ENCODE results near the gene PIRT.

The PIRT gene

GRCh38 chr17:10815319-10815718 lies 22.6 kb downstream of the PIRT start:
- DNase-seq: no peak

DNA sequence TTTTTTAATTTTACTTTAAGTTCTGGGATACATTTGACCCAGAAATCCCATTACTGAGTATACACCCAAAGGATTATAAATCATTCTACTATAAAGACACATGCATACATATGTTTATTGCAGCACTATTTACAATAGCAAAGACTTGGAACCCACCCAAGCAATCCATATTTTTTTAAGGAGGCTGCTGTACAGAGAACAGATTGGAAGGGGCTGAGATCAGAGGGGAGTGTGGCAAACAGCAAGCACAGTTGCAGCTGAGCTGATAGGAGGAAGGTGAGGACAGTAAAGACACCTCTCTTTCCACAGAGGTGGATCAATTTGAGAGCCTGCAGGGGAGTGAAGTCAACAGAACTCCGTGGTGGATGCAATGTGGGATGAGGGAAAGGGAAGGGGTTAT lies 23.8 kb downstream of the PIRT start:
- no peak for DNase-seq

- no peak for DNase-seq
Measured at GRCh38 chr17:10812674-10813073, 25.2 kb downstream of the PIRT start.

DNA sequence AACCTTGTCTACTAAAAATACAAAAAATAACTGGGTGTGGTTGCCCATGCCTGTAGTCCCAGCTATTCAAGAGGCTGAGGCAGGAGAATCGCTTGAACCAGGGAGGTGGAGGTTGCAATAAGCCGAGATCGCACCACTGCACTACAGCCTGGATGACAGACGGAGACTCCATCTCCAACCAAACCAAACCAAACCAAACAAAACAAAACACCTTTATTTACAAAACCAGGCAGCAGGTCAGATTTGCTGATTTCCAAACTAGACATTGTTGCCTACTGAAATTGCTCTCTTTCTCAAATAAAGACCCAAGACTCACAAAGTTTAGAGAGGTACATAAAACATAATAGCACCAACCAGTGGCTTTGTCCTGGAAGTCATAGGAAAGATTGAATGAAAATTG lies 28.3 kb downstream of the PIRT start:
- no peak for DNase-seq

DNA sequence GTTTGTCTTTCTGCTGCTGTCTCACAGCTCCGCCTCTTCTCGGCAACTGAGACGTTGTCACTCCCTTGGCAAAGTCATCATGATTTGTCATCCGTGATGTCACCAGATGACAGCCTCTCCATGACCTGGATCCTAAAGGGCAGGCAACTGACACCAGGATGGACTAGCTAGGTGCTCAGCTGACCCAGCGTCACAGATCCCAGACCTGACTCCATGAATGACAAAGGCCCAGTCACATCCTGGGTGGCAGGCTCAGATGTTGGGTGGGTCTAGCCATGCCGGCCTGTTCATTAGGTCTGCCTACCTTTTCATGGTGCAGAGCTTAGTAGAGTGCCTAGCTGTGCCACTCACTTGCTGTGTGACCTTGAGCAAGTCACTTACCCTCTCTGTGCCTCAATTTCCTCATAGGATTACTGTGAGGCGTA lies 30.2 kb downstream of the PIRT start:
- DNase-seq: no peak

- DNase-seq: no peak
Measured at GRCh38 chr17:10806545-10807262, 31.2 kb downstream of the PIRT start.

- DNase-seq: no peak
Measured at GRCh38 chr17:10805911-10806310, 32.0 kb downstream of the PIRT start.

GRCh38 chr17:10804546-10804945 lies 33.3 kb downstream of the PIRT start:
- no peak for DNase-seq

DNA sequence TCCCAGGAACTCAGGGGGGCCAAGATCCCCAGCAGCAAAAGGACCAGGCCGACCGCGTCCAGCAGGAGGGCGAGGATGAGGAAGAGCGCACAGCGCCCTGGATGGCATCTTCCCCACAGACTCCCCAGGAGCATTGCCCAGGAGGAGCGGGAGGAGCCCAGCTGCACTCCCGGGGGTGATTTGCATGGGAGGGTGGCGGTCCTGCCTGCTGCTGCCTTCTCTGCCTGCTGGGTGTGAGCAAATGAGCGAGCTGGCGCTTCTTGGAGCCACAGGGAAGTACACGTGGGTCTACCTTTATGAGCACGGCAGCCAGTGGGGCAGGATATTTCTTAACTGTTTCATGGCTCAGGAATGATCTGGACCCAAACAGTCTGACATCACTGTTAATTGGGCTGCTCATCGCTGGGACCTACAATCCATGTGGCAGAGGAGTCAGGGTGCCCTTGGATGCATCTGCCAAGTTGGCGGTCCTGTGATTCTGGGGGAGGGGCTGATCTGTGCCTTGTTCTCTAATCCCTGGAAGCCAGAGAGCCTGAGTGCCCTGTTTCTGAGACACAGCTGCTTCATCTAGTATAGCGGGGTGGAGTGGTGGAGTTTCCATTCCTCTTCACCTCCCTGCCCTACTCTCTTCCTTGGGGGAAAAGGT lies 33.9 kb downstream of the PIRT start, which contains the start of gene TMEM238L:
TMEM238L (minus strand) TSS at position 270 of the 646 bp plus-strand sequence; CDS start at position 134, 136 bp downstream.
- DNase-seq: no peak

DNA sequence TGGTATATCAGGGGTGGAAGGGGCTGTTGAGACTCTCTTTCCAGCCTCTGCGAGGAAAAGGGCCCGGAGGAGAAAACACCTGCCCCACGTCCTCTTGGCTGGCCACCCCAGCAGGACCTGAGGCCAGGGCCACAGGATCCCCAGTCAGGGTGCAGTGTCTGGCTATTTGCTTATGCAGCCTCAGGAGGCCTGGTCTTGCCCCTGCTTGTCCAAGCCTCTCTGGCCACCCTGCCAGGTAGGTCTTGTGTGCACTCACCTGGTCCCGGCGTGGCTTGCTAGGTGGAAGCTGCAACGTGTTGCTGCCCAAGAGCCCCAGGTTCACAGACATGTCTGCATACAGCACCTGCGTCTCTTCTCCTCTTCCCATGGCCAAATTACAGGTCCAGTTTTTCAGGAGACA lies 34.5 kb downstream of the PIRT start:
- DNase-seq: no peak

DNA sequence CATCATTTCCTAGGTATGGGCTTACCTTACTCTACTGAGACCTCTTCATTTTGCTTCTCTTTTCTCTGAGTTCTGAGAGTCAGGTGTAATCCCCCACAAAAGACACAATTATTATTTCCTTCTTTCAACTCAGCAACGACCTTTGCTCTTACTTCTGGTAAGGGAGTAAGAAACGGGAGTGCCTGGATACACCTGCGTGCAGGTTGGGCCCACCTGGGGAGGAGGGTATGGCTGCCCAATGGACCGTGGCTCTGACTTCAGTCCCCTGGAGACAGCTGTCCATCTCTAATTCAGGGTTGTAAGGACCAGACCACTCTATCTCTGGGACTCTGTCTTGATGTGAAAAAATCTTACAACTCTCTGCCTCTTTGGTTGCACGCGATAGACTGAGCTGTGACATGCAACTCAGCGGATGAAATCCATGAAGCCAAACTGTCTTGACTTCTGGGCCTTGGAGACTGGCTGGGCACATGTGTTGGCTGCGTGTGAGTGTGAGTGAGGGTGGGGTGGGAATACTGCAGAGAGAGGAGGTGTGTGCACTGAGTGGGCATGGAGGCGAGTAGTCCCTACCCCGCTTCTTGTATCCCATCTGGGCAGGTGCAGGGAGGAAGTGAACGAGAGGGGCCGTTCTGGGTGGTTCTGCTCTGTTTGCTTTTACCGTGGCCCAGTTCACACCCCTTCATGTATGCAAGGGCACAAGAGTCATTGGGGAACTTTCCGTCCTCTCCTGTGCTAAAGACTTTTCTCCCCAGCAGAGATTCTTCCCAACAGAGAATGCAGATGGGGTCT lies 35.2 kb downstream of the PIRT start:
- no peak for DNase-seq

- no peak for DNase-seq
Measured at GRCh38 chr17:10799407-10799806, 38.5 kb downstream of the PIRT start.

- DNase-seq: no peak
Measured at GRCh38 chr17:10798910-10799309, 39.0 kb downstream of the PIRT start.

DNA sequence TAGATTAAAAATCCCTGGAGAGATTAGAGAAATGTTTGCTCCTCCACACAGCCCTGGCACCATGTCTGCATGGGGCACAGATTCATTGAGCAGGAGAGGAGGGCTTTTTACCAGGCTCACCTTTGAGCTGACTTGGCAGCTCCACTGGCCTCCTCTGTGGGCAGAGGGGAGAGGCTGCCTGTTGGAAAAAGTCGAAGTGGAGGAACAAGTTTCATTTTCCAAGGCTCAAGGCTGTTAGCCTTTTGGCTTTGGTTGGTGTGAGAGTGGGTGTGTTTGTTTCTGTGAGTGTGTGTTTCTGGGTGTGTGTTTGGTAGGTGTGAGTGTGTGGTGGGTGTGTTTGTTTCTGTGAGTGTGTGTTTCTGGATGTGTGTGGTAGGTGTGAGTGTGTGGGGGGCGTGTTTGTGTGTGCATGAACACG lies 39.5 kb downstream of the PIRT start:
- no peak for DNase-seq

GRCh38 chr17:10797476-10798328 lies 40.2 kb downstream of the PIRT start:
- no peak for DNase-seq

- DNase-seq: no peak
Measured at GRCh38 chr17:10793816-10794215, 44.1 kb downstream of the PIRT start.

GRCh38 chr17:10793256-10793655 lies 44.6 kb downstream of the PIRT start:
- no peak for DNase-seq

GRCh38 chr17:10792151-10792550 lies 45.7 kb downstream of the PIRT start:
- DNase-seq: no peak

- no peak for DNase-seq
Measured at GRCh38 chr17:10790491-10791401, 47.1 kb downstream of the PIRT start.

DNA sequence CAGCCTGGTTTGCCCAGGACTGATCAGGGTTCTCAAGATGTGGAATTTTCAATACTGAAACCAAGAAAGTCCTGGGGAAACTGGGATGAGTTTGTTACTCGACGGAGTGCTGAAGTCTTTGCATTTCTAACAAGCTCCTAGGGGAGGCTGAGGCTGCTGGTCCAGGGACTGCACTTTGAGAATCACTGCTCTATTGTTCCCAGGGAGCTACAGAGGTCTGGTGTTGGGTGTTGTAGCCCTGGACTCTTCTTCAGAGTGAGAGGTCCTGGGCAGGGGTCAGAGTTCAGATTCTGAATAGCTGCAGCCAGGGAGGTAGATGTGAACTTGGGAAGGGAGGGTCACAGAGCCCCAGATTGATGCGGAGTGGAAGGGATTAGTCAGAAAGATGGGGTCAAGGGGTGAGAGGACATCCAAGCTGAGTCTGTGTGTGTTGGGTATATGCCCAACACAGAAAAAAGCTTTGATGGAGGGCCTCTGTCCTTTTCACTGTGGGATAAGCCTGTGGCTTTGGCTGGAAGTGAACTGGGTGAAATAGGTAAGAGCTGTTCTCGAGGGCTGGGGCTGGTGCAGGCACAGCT lies 48.1 kb downstream of the PIRT start:
- no peak for DNase-seq

GRCh38 chr17:10787306-10788045 lies 50.4 kb downstream of the PIRT start:
- no peak for DNase-seq

Measured in activated effector memory CD4-positive, alpha-beta T cell treated with anti-CD3 and anti-CD28 coated beads, Interleukin-2, amount 50 U/mL, for 16 hours (primary cell).